Panc1 (cell line): ENCODE data around the gene ALK. TPM values are rescaled to one million over a fixed set of nuclear protein-coding genes. Genes with fewer than 3 reads are reported as not detected.

ENCODE experiments used
- ATAC-seq: fragments of 200-7000 bp; cut with Tn5 transposase; 2 replicates; pipeline ENCODE4 v1.9.1; 2020; ENCODE audit warnings: mild to moderate bottlenecking, moderate library complexity
- BruUV-seq: library from RNA; stranded (reverse); fragments of 400-500 nt; replicated peaks from 2 replicates; lab custom pipeline; 2021; lab: Mats Ljungman, UMichigan
- CTCF ChIA-PET: fragments of 300-600 bp; sonication (Branson Sonifier 250); formaldehyde crosslinking; loops from one replicate; lab custom pipeline; 2022; ENCODE audit warnings: antibody characterized with exemption; lab: Charles Lee
- POLR2A ChIA-PET: fragments of 300-600 bp; sonication (Branson Sonifier 250); formaldehyde crosslinking; loops from one replicate; lab custom pipeline; 2022; ENCODE audit warnings: antibody characterized with exemption; lab: Charles Lee
- DNase-seq: peaks from one replicate; pipeline ENCODE4 v3.0.0-alpha.2; 2010; ENCODE audit warnings: low read depth, low spot score
- H3K27ac ChIP-seq: 2 replicates; pipeline ENCODE4 v1.5.1; 2011; ENCODE audit warnings: mild to moderate bottlenecking, low read length, inconsistent platforms
- H3K27me3 ChIP-seq: fragments of 200-500 bp; sonication (Bioruptor generic); 2 replicates; pipeline ENCODE4 v1.6.0; 2014; ENCODE audit warnings: low read length, inconsistent platforms; ENCODE audit not compliant: control insufficient read depth, insufficient read depth
- H3K36me3 ChIP-seq: fragments of 200-500 bp; sonication (Bioruptor generic); 2 replicates; pipeline ENCODE4 v1.5.1; 2014; ENCODE audit warnings: inconsistent platforms, mild to moderate bottlenecking, low read length, moderate library complexity; ENCODE audit not compliant: control insufficient read depth, insufficient read depth
- H3K4me1 ChIP-seq: 2 replicates; pipeline ENCODE4 v1.5.1; 2011; ENCODE audit warnings: inconsistent platforms, mild to moderate bottlenecking, low read length, moderate library complexity; ENCODE audit not compliant: control insufficient read depth, insufficient read depth
- H3K4me3 ChIP-seq, 2 experiments: 2 replicates each; pipeline ENCODE4 v1.5.1; 2011 to 2012; ENCODE audit warnings: low read depth in 2 of 2, low read length in 2 of 2, mild to moderate bottlenecking in 2 of 2, inconsistent platforms in 1 of 2, moderate library complexity in 1 of 2
- H3K9me3 ChIP-seq: fragments of 200-500 bp; sonication (Bioruptor generic); 2 replicates; pipeline ENCODE4 v1.5.1; 2014; ENCODE audit warnings: low read depth, mild to moderate bottlenecking, inconsistent platforms, low read length, moderate library complexity; ENCODE audit not compliant: control insufficient read depth, insufficient read depth
- CTCF ChIP-seq: fragments of 450-650 bp; IDR thresholded peaks from 2 replicates; pipeline ENCODE4 v1.5.1; 2017; ENCODE audit warnings: mild to moderate bottlenecking
- POLR2AphosphoS5 ChIP-seq: IDR thresholded peaks from 2 replicates; pipeline ENCODE4 v1.6.1; 2012; ENCODE audit warnings: mild to moderate bottlenecking, low read depth, low read length, moderate library complexity
- REST ChIP-seq, 2 experiments: IDR thresholded peaks; 2 replicates each; pipeline ENCODE4 v1.6.1; 2011 to 2012; ENCODE audit warnings: low read depth in 2 of 2, control low read depth in 1 of 2, low read length in 1 of 2, mild to moderate bottlenecking in 1 of 2, moderate library complexity in 1 of 2; ENCODE audit not compliant: insufficient read depth in 1 of 2
- SIN3A ChIP-seq: IDR thresholded peaks from 2 replicates; pipeline ENCODE4 v1.6.1; 2012; ENCODE audit warnings: low read depth, mild to moderate bottlenecking, low read length, moderate library complexity, borderline replicate concordance; ENCODE audit not compliant: insufficient read depth
- TCF7L2 ChIP-seq: IDR thresholded peaks from 2 replicates; pipeline ENCODE4 v1.6.1; 2011; ENCODE audit warnings: mild to moderate bottlenecking, low read depth, low read length, inconsistent platforms
- in situ Hi-C: cut with HindIII; loops from 2 replicates; pipeline ENCODE4 v1.10.0; 2016; ENCODE audit warnings: low sequenced_read_pairs, low pct_unique_long_range_greater_than_20kb
- intact Hi-C: fragments of 100-400 bp; cut with micrococcal nuclease; formaldehyde crosslinking; loops from one replicate; pipeline ENCODE4 v1.10.0; 2022; ENCODE audit not compliant: unreplicated experiment
- total RNA-seq: library from RNA; stranded (reverse); gene quantifications from one replicate; pipeline ENCODE4 v1.2.1, GENCODE V29; 2021; ENCODE audit not compliant: unreplicated experiment

ALK gene
- total RNA-seq, 1 experiment from 2014 or later, result not detected

- no peaks in the 10 kb centered on the region for H3K4me1 ChIP-seq
- ATAC-seq (0 out of 2 replicates have a peak, but pooled peaks have one; percentile 19), DNase-seq (no peak)
- POLR2A ChIA-PET, result no interaction called here
- no peaks in the 10 kb centered on the region for H3K36me3 ChIP-seq
- no peak overlapping the region for H3K4me3 ChIP-seq
- CTCF ChIA-PET, result no interaction called here
- H3K27ac ChIP-seq, result no peak overlapping the region
- BruUV-seq, result no TSS peak
- intact Hi-C loops, result no loop called here
- in situ Hi-C loops, result no loop called here
- no peaks in the 10 kb centered on the region for H3K27me3 ChIP-seq
- TF ChIP-seq SIN3A, result no peak
- no peak for TF ChIP-seq TCF7L2
- TF ChIP-seq CTCF, result no peak
- no peak for TF ChIP-seq POLR2AphosphoS5
- TF ChIP-seq REST (IDR thresholded peaks at IDR 0.05; ENCODE audit: insufficient read depth in 1 of 2, low read depth in 2 of 2, low read length in 1 of 2), result no peak
- no peaks in the 10 kb centered on the region for H3K9me3 ChIP-seq
Observed at GRCh38 chr2:29215739-29216608, 705.4 kb downstream of the ALK start.

- no peak for DNase-seq
- CTCF ChIA-PET, result interaction anchor here (0.6 kb wide), 1 partner anchor 197 kb away, joined by 4 read pairs; no protein-coding TSS in a partner anchor
- intact Hi-C loops (no loop called here), in situ Hi-C loops (no loop called here)
- Histone ChIP-seq H3K27me3 (no peaks in the 10 kb centered on the region), H3K9me3 (no peaks in the 10 kb centered on the region), H3K27ac (no peak overlapping the region), H3K4me1 (no peaks in the 10 kb centered on the region), H3K4me3 (no peak overlapping the region), H3K36me3 (no peaks in the 10 kb centered on the region)
- BruUV-seq, result no TSS peak
- POLR2A ChIA-PET, result no interaction called here
- ATAC-seq, result no peak
- no peak for TF ChIP-seq CTCF
- TF ChIP-seq TCF7L2, result no peak
- no peak for TF ChIP-seq POLR2AphosphoS5
Observed at GRCh38 chr2:29215073-29215472, 706.3 kb downstream of the ALK start.
